ENCODE results near the gene HNF1B. TPM values are rescaled to one million over a fixed set of nuclear protein-coding genes. Genes with fewer than 3 reads are reported as not detected.

HNF1B gene
- total RNA-seq, 6 experiments from 2014 or later = 5.2 to 7.0 (median 5.7) TPM

GRCh38 chr17:37726248-37726647 is 18.6 kb downstream of the HNF1B start:
- DNase-seq (no peak), ATAC-seq (no peak)
- Histone ChIP-seq H3K4me3 (no peak overlapping the region), H3K9me3 (no peaks in the 10 kb centered on the region), H3K27me3 (no peaks in the 10 kb centered on the region), H3K4me1 (no peaks in the 10 kb centered on the region), H3K36me3 (peaks cover 0 to 5% (median 0%) of the 10 kb centered on the region in 4 donors), H3K27ac (no peak overlapping the region)
- intact Hi-C loops (cut with DNase I) = no loop called here
- TF ChIP-seq, protein P1, sequence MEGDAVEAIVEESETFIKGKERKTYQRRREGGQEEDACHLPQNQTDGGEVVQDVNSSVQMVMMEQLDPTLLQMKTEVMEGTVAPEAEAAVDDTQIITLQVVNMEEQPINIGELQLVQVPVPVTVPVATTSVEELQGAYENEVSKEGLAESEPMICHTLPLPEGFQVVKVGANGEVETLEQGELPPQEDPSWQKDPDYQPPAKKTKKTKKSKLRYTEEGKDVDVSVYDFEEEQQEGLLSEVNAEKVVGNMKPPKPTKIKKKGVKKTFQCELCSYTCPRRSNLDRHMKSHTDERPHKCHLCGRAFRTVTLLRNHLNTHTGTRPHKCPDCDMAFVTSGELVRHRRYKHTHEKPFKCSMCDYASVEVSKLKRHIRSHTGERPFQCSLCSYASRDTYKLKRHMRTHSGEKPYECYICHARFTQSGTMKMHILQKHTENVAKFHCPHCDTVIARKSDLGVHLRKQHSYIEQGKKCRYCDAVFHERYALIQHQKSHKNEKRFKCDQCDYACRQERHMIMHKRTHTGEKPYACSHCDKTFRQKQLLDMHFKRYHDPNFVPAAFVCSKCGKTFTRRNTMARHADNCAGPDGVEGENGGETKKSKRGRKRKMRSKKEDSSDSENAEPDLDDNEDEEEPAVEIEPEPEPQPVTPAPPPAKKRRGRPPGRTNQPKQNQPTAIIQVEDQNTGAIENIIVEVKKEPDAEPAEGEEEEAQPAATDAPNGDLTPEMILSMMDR (IDR thresholded peaks at IDR 0.05) = no peak
- 80% methylated on average over 1 of the region's 3 CpGs for WGBS (ENCODE audit: insufficient coverage, low coverage, low lambda C conversion rate, missing lambda C conversion rate)

- no peak for TF ChIP-seq POLR2A (IDR thresholded peaks at IDR 0.05)
- TF ChIP-seq, protein P1 (IDR thresholded peaks at IDR 0.05) = no peak
- Histone ChIP-seq H3K9me3 (no peaks in the 10 kb centered on the region), H3K27me3 (no peaks in the 10 kb centered on the region), H3K27ac (no peak overlapping the region), H3K4me1 (no peaks in the 10 kb centered on the region), H3K4me3 (no peak overlapping the region), H3K36me3 (peaks cover 0 to 2% (median 0%) of the 10 kb centered on the region in 4 donors)
- DNase-seq = no peak
- WGBS (ENCODE audit: insufficient coverage, low coverage, low lambda C conversion rate, missing lambda C conversion rate) = 90% methylated on average over 2 of the region's 4 CpGs
- intact Hi-C loops (cut with DNase I) = no loop called here
- no peak for ATAC-seq
Observed at GRCh38 chr17:37725601-37726146, 19.2 kb downstream of the HNF1B start.

DNA sequence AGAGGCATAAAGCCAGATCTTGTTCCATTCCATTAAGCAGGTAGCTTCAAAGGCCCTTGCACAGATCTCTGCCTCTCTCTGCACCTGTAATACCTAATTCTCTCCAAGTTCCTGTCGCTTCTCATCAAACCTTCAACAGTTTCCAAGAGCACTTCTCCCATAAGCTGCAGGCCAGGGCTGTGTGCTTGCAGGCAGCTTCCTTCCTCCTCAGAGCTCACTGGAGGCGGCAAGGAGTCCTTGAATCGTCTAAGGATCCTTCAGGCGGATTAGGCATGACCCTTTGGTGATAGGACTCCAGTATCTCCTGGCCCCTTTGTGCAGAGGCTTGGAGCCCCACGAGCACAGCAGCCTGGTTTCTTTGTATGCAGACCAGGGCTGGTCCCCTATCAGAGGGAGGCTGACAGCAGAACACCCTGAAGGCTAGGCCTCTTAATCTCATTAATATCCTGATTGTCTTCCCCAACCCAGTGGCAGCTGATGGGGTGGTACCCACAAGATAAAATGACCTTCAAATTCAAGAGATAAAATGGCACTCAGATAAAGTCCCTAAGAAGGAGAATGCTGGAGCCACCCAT is 19.8 kb downstream of the HNF1B start:
- DNase-seq (no peak), ATAC-seq (no peak)
- no peaks in the 10 kb centered on the region for H3K4me1 ChIP-seq
- no peak overlapping the region for H3K4me3 ChIP-seq
- no peaks in the 10 kb centered on the region for H3K27me3 ChIP-seq
- intact Hi-C loops (cut with DNase I) = no loop called here
- WGBS (ENCODE audit: insufficient coverage, low coverage, low lambda C conversion rate, missing lambda C conversion rate) = 60% methylated on average over 2 of the region's 5 CpGs
- no peak for TF ChIP-seq POLR2A (IDR thresholded peaks at IDR 0.05)
- TF ChIP-seq, protein P1 (IDR thresholded peaks at IDR 0.05) = no peak
- no peaks in the 10 kb centered on the region for H3K9me3 ChIP-seq
- H3K36me3 ChIP-seq = no peaks in the 10 kb centered on the region
- H3K27ac ChIP-seq = no peak overlapping the region

GRCh38 chr17:37720989-37721388 is 23.9 kb downstream of the HNF1B start:
- Histone ChIP-seq H3K36me3 (no peaks in the 10 kb centered on the region), H3K27ac (no peak overlapping the region), H3K4me1 (peaks cover 0 to 28% (median 12%) of the 10 kb centered on the region in 4 donors)

More at GRCh38 chr17:37720989-37721388, 23.9 kb downstream of the HNF1B start:
- H3K9me3 ChIP-seq = no peaks in the 10 kb centered on the region
- intact Hi-C loops (cut with DNase I) = no loop called here
- WGBS (ENCODE audit: insufficient coverage, low coverage, low lambda C conversion rate, missing lambda C conversion rate) = 65% methylated on average over 4 of the region's 4 CpGs
- ATAC-seq (no peak), DNase-seq (no peak)
- H3K4me3 ChIP-seq = no peak overlapping the region
- H3K27me3 ChIP-seq = no peaks in the 10 kb centered on the region
- TF ChIP-seq, protein P1 (IDR thresholded peaks at IDR 0.05) = no peak
- no peak for TF ChIP-seq POLR2A (IDR thresholded peaks at IDR 0.05)

All from right lobe of liver (tissue), 6 donors.